A549 (cell line): Measurements from ENCODE around the gene AGAP3.

Experiments used
- KDM1A ChIP-seq: fragments of 200-600 bp; sonication (generic); IDR thresholded peaks from 2 replicates; pipeline ENCODE4 v1.6.1; 2016; ENCODE audit warnings: low read depth, mild to moderate bottlenecking
- MAX ChIP-seq: IDR thresholded peaks from 2 replicates; pipeline ENCODE4 v1.6.1; 2012

- TF ChIP-seq KDM1A (no peak), MAX (no peak)
These were observed 24.1 kb downstream of the AGAP3 start for GRCh38 chr7:151110236-151110940.
